IPS-18c (cell line): ENCODE measurements around the gene PNMT.
A peak's percentile ranks its signal among the peaks of the same experiment; 100 is the strongest.

Experiments used
- H3K4me3 ChIP-seq: 2 replicates; pipeline ENCODE4 v1.7.0; 2013; ENCODE audit warnings: low read depth, mild to moderate bottlenecking, low read length, moderate library complexity; ENCODE audit not compliant: insufficient read depth
- H3K9me3 ChIP-seq: one replicate; pipeline ENCODE4 v1.6.1; 2013; ENCODE audit warnings: mild to moderate bottlenecking, low read length, moderate library complexity; ENCODE audit not compliant: control insufficient read depth, insufficient read depth

The PNMT gene

DNA sequence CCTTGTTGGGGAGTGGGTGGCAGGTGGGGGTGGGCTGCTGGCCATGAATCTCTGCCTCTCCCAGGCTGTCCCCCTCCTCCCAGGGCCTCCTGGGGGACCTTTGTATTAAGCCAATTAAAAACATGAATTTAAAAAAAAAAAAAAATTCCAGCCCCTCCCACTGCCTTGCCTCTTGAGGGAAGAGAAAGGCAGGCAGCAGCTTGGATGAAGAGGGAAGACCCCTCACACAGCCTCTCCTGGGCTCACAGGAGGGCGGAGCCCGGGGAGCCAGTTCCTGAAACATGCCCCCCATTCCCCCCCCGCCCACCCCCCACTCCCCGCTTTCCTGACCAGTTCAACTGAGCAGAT lies 4.9 kb upstream of the PNMT start:
- Histone ChIP-seq H3K4me3 (no peak overlapping the region), H3K9me3 (no peaks in the 10 kb centered on the region)

DNA sequence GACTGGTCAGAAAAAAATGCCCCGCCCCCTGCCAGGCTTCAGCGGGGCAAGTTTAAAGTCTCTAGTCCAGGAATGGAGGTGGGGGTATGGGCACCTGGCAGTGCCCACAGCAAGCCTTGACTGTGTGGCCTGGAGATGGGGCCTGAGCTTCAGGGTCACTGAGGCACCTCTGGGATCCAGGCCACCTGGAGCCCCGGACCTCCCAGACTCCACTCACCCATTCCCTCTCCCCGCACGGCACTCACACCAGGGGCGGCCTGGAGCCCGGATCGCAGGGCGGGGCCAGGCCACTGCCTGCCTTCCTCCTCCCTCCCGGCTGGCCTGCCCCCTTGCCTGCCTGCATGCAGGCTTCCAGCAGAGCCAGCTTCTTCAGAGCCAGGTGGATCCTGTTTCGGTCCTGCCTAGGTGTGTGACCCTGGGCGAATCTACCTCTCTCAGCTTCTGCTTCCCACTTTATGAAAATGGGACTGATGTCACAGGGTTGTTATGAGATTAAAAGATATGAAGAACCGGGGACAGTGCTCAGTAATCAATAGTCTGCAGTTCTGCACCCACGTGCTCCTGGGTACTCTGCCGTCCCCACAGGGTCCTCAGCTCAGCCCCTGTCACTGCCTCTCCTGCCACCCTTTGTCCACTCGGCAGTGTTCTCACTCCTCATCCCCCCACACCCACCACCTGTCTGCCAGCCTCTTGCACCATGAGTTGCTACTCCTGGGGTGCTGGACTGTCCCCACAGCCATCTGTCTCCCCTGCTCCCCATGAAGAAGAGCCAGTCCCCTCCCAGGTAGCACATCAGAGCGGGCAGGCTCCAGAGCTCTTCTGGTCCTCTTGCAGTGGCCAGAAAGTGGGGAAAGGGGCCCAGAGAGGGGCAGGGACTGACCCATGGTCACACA lies 4.3 kb upstream of the PNMT start:
- Histone ChIP-seq H3K4me3 (no peak overlapping the region; the same call in 1 of the 2 replicates), H3K9me3 (no peaks in the 10 kb centered on the region)

DNA sequence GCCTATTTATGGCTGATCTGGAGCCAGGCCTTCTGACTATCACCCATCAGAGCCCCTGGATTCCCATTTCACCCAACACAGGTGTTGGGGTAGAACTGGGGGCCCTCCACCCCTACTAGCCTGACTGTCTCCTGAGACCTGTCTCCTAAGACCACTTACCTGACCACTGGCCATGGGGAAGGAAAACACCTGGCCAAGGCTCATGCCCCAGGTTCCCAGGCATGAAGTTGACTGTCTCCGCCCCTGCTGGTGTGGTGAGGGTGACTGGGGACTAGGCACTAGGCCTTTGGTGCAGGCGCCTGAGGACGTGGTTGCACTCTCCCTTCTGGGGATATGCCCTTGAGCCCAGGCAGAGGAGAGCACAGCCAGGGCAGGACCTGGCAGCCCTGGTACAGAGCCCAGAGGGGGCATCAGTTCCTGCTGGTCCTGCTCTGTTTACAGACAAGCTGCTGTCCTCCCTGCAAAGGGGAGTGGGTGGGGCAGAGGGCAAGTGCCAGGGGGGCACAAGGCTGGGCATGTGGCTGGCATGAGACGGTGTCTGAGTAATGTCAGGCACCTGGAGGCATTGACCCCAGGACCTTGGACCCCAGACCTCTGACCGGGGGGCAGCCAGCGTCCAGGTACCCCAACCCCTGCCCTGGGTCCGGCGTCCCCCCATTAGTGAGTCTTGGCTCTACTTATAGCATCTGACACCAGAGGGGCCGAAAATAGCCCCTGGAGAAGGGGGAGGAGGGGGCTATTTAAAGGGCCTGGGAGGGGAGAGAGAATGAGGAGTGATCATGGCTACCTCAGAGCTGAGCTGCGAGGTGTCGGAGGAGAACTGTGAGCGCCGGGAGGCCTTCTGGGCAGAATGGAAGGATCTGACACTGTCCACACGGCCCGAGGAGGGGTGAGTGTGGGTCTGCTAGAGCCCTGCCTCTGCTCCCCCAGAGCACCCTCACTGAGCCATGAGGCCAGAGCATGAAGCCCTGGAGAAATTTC lies 3.4 kb upstream of the PNMT start, which contains the start of gene TCAP:
Gene TCAP, plus strand, starts transcription at position 769 of the 981 bp plus-strand sequence. Its CDS starts 11 bp downstream, at position 780.
- H3K9me3 ChIP-seq, result no peaks in the 10 kb centered on the region
- no peak within 1 kb of the TSS for H3K4me3 ChIP-seq

DNA sequence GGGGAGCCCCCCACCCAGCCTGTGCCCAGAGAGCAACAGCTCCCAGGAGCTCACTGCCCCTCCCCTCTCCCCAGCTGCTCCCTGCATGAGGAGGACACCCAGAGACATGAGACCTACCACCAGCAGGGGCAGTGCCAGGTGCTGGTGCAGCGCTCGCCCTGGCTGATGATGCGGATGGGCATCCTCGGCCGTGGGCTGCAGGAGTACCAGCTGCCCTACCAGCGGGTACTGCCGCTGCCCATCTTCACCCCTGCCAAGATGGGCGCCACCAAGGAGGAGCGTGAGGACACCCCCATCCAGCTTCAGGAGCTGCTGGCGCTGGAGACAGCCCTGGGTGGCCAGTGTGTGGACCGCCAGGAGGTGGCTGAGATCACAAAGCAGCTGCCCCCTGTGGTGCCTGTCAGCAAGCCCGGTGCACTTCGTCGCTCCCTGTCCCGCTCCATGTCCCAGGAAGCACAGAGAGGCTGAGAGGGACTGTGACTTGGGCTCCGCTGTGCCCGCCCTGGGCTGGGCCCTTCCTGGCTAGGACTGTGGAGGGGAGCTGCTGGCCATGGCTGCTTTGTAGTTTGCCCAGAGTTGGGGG lies 2.5 kb upstream of the PNMT start:
- Histone ChIP-seq H3K9me3 (no peaks in the 10 kb centered on the region), H3K4me3 (no peak overlapping the region)

DNA sequence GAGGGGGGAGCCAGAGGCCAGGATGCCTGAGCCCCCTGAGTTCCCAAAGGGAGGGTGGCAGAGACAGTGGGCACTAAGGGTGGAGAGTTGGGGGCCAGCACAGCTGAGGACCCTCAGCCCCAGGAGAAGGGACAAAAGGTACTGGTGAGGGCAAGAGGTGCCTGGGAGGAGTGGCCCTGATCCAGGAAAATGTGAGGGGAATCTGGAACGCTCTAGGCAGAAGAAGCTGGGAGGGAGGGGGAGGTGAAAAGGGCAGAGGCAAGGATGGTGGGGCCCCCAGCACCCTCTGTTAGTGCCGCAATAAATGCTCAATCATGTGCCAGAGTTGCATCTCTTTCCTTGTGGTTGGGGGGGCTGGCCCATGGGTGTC lies 2.0 kb upstream of the PNMT start:
- Histone ChIP-seq H3K9me3 (no peaks in the 10 kb centered on the region), H3K4me3 (no peak overlapping the region)

DNA sequence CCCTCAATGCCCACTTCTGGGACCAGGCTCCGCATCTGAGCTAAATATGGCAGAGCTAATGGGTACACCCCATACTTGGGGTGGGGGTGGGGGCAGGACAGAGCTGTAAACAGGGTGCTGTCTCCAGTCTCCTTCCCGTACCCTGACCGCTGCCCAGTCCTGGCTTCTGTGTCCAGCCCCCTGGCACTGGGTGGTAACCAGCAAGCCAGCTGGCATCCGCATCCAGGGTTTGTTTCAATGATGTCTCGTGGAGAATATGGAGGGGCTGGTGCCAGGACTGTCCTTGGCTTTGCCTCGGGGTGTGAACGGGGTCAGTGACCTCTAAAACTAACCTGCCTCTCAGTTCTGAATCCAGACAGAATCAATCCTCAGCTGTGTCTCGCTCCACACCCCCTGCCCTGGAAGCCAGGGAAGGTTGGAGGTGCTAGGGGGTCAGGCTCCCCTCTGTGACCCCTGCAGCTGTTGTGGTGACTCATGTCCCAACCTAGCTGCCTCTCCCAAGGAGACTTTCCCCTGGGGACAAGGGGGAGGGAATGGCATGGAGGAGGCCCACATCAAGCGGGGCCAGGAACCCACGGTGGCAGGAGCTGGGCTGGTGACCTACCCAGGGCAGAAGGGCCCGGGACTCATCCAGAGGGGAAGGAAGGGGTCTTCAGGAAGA lies 1.5 kb upstream of the PNMT start:
- H3K9me3 ChIP-seq, result no peaks in the 10 kb centered on the region
- peak overlapping the region; percentile 41; the same call in 1 of the 2 replicates for H3K4me3 ChIP-seq

DNA sequence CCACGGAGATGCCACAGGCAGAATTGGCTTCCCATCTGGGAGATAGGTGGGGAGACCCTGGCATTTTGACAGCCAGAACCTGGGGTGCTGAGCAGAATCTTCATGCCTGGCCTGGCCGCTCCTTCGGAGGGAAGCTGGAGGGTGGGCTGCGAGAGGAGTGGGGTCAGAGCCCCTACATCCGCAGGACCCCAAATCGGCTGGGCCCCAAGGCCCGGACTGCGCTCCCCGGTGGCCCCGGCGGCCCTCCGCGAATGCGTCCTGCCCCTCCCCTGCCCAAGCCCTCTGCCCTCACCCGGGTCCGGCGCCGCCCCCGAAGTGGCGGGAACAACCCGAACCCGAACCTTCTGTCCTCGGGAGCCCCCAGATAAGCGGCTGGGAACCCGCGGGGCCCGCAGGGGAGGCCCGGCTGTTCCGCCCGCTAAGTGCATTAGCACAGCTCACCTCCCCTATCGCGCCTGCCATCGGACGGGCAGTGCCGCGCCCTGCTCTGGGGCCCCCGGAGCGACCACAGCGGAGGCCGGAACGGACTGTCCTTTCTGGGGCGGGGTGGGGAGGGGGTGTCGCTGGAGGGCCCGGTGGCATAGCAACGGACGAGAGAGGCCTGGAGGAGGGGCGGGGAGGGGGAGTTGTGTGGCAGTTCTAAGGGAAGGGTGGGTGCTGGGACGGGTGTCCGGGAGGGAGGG lies 850 bp upstream of the PNMT start:
- Histone ChIP-seq H3K9me3 (no peaks in the 10 kb centered on the region), H3K4me3 (peak overlapping the region; percentile 41)

DNA sequence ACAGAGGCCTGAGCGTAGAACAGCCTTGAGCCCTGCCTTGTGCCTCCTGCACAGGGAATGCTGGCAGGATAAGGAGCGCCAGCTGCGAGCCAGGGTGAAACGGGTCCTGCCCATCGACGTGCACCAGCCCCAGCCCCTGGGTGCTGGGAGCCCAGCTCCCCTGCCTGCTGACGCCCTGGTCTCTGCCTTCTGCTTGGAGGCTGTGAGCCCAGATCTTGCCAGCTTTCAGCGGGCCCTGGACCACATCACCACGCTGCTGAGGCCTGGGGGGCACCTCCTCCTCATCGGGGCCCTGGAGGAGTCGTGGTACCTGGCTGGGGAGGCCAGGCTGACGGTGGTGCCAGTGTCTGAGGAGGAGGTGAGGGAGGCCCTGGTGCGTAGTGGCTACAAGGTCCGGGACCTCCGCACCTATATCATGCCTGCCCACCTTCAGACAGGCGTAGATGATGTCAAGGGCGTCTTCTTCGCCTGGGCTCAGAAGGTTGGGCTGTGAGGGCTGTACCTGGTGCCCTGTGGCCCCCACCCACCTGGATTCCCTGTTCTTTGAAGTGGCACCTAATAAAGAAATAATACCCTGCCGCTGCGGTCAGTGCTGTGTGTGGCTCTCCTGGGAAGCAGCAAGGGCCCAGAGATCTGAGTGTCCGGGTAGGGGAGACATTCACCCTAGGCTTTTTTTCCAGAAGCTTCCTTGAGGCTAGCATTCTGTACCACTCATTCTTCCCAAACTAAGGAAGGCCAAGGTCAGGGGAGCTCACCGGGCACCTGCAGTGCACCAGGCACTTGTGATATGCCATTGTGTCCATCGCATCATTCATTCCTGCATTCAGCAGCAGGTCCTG lies 1.9 kb downstream of the PNMT start:
- Histone ChIP-seq H3K9me3 (no peaks in the 10 kb centered on the region), H3K4me3 (no peak overlapping the region)

DNA sequence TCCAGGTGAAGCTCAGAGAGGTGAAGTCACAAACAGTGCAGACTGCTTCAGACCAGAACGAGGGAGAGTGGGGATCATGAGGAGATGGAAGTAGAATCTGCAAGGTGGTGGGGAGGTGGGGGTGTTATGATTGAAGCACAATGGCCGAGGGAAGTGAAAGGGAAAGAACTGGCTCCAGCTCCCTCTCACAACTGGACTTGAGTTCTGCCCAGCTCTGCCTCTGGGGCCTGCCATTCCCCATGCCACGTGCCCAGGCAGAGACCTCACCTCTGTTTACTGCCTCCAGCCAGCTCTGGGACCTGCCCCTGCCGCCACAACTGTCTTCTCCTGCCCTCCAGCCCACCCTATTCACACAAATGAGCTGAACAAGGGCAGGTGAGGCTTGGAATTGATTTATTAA lies 2.5 kb downstream of the PNMT start:
- Histone ChIP-seq H3K9me3 (no peaks in the 10 kb centered on the region), H3K4me3 (no peak overlapping the region)

DNA sequence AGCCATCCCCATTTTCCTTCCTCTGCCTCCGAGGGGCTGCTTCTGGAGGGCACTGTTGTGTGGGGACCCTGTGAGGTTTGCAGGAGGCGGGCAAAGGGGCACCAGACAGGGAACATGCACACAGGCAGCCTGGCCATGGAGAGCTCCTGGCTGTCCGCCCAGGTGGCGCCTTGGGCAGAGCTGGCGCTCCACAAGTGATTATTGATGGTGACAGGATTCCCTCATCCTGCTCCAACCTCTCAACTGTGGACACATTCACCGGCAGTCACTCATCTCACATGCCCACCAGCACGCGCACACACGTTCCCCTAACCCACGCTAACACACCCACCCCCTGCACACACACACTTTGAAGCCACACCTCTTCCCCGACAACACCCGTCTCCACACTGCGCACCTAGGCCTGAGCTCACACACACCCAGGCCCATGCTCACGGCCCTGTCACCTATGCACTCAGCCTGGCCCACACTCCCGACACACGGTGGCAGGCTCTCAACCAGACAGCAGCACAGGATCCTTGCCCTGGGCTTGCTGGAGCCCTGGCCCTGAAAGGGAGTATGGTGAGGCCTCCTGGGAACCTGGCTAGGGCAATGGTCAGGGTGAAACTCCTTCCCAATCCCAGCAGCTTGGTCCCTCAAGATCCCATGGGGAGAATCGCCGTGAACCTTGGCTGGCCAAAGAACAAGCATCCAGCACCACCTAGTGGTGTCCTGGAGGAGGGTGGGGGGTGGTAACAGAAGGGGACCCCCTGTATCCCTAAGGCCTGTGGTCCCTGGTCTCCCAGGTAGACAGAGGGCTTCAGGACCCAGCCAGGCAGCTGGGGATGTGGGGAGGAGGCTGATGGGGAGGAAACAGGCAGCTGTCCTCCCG lies 3.6 kb downstream of the PNMT start:
- no peak overlapping the region for H3K4me3 ChIP-seq

DNA sequence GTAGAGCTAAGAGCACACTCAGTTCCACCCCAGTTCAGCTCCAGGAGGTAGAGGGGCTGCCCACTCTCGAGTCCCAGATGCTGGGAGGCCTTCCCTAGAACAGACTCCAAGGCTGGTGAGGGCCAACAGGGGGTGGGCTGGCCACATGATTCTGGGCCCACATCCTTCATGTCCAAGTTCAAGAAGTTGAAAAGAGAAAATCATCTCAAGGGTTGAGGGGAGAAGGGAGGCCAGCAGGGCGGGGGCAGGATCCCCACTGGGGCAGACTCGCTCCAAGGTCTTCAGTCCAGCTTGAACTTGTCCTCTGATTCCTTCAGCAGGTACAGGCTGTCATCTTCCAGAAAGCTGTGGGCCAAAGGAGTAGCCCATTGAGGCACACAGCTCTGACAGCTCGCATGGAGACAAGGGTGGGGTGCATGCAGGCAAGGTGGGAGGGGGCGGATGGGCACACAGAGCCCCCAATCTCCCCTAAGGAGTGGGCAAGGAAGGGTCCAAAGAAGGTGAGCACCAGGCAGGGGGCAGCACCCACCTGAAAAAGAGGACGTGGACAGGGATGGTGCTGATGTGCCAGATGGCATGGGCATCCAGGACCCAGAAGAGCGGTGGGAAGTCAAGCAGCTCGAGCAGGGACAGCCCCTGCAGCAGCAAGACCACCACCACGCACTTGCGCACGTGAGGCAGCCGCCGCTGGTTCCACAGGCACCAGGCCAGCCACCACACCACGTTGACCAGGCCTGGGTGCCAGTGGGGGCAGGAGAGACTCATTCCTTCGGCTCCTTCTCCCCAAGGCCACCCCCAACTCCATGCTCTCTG lies 4.5 kb downstream of the PNMT start:
- H3K9me3 ChIP-seq, result no peaks in the 10 kb centered on the region
- no peak overlapping the region for H3K4me3 ChIP-seq

More for the DNA sequence above, 3.6 kb downstream of the PNMT start:
- H3K9me3 ChIP-seq, result no peaks in the 10 kb centered on the region

DNA sequence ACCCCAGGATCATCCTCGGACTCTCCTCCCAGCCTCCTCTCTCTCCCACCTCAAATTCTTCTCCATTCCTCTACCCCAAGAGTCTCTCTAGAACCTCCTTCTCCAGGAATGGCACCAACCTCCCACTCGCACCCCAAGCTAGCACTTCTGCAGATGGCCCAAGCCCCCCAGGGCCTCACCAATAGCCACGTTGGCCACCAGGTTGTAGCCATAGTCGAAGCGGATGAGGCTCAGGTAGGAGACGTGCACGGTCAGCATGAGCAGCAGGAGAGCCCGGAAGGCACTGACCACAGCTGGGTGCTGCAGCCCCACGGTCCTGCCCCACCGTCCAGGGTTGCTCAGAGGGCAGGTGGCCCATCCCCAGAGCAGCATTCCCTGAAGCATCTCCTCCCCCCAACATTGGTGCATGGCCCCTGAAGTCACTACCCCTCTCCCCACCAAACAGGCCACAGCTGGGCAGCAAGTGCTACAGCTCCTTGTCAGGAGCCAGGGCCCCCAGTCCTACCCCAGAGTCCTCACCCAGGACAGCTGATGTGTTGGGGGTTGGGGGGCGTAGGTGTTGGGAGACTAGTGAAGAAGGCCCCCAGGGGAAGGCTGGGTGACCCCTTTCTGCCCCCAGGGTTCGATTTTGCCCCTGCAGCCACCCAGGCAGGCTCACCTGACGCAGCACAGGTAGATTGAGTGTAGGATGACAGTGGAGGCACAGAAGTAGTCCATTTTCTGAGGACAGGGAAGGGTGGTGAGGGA lies 5.3 kb downstream of the PNMT start:
- Histone ChIP-seq H3K9me3 (no peaks in the 10 kb centered on the region), H3K4me3 (no peak overlapping the region)

DNA sequence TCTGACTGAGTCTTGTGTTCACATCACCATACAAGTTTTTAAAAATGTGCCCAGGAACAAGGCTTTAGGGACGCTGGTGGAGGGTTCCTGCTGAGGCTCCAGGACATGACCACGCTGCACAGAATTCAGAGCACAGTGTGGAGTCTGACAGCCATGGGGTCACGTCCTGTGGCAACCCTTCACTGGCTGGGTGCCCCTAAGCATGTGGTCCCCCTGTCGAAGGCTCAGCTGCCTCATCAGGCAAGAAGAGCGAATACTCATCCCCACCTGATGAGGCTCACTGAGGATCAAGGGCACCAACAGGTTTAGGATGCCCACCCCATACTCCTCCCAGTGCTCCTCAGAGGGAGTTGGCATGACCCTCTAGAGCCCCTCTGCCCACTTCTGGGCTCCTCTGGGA lies 5.9 kb downstream of the PNMT start:
- no peak overlapping the region; the same call in 1 of the 2 replicates for H3K4me3 ChIP-seq
- no peaks in the 10 kb centered on the region for H3K9me3 ChIP-seq
